MM.1S (cell line): ENCODE results near the gene SON.

Experiments used
- DNase-seq: peaks from one replicate; pipeline ENCODE4 v3.0.0-alpha.2; 2015
- H2AFZ ChIP-seq: fragments of 300-600 bp; sonication (generic); 2 replicates; pipeline ENCODE4 v1.6.0; 2016; ENCODE audit warnings: antibody characterized with exemption, low read length
- H3F3A ChIP-seq: fragments of 300-600 bp; sonication (generic); 2 replicates; pipeline ENCODE4 v1.6.1; 2016; ENCODE audit warnings: mild to moderate bottlenecking, antibody characterized with exemption, low read length, moderate library complexity, mixed read lengths; ENCODE audit not compliant: insufficient read depth
- H3K27ac ChIP-seq: fragments of 300-600 bp; sonication (generic); 2 replicates; pipeline ENCODE4 v1.5.1; 2016; ENCODE audit warnings: mild to moderate bottlenecking, low read length
- H3K27me3 ChIP-seq: fragments of 300-600 bp; sonication (generic); replicated peaks from 2 replicates; pipeline ENCODE4 v1.6.0; 2016; ENCODE audit warnings: low read length; ENCODE audit not compliant: insufficient read depth
- H3K36me3 ChIP-seq: fragments of 300-600 bp; sonication (generic); replicated peaks from 2 replicates; pipeline ENCODE4 v1.6.1; 2016; ENCODE audit warnings: mild to moderate bottlenecking, low read length, mixed read lengths; ENCODE audit not compliant: insufficient read depth
- H3K4me1 ChIP-seq: fragments of 300-600 bp; sonication (generic); 2 replicates; pipeline ENCODE4 v1.6.1; 2016; ENCODE audit warnings: low read length, mixed read lengths
- H3K4me2 ChIP-seq: fragments of 300-600 bp; sonication (generic); 2 replicates; pipeline ENCODE4 v1.6.0; 2016; ENCODE audit warnings: low read depth, low read length
- H3K4me3 ChIP-seq: fragments of 300-600 bp; sonication (generic); 2 replicates; pipeline ENCODE4 v1.5.1; 2016; ENCODE audit warnings: low read length, mixed read lengths
- H3K79me2 ChIP-seq: fragments of 300-600 bp; sonication (generic); 2 replicates; pipeline ENCODE4 v1.6.1; 2016; ENCODE audit warnings: mixed run types, low read length, mixed read lengths
- H3K9ac ChIP-seq: fragments of 300-600 bp; sonication (generic); 2 replicates; pipeline ENCODE4 v1.6.1; 2016; ENCODE audit warnings: low read length, mixed read lengths
- H3K9me2 ChIP-seq: fragments of 300-600 bp; sonication (generic); replicated peaks from 2 replicates; pipeline ENCODE4 v1.6.1; 2016; ENCODE audit warnings: mild to moderate bottlenecking, low read length, mixed read lengths; ENCODE audit not compliant: insufficient read depth
- H3K9me3 ChIP-seq: fragments of 300-600 bp; sonication (generic); replicated peaks from 2 replicates; pipeline ENCODE4 v1.6.1; 2016; ENCODE audit warnings: mild to moderate bottlenecking, low read length, mixed read lengths; ENCODE audit not compliant: insufficient read depth
- H4K20me1 ChIP-seq: fragments of 300-600 bp; sonication (generic); 2 replicates; pipeline ENCODE4 v1.6.1; 2016; ENCODE audit warnings: mild to moderate bottlenecking, low read length, moderate library complexity, mixed read lengths; ENCODE audit not compliant: insufficient read depth
- CTCF ChIP-seq: fragments of 300-600 bp; sonication (generic); IDR thresholded peaks from 2 replicates; pipeline ENCODE4 v1.5.1; 2016; ENCODE audit warnings: antibody characterized with exemption, low read length, mixed read lengths
- EZH2 ChIP-seq: fragments of 300-600 bp; sonication (generic); optimal IDR thresholded peaks from 2 replicates; pipeline ENCODE3; 2017; ENCODE audit warnings: low read depth, mild to moderate bottlenecking, antibody characterized with exemption, low read length, mixed read lengths
- EZH2phosphoT487 ChIP-seq: fragments of 300-600 bp; sonication (generic); IDR thresholded peaks from 2 replicates; pipeline ENCODE4 v1.6.1; 2018; ENCODE audit warnings: antibody characterized with exemption, low read length

SON gene

GRCh38 chr21:33541105-33541711 lies 1.6 kb upstream of the SON start:
- no peak for TF ChIP-seq EZH2
- TF ChIP-seq EZH2phosphoT487 = no peak
- no peak for TF ChIP-seq CTCF
- H3K36me3 ChIP-seq = peaks cover 25% of the 10 kb centered on the region
- peak overlapping the region; percentile 37 for H2AFZ ChIP-seq

GRCh38 chr21:33541756-33542639 lies 840 bp upstream of the SON start, which contains the start of gene GART:
Gene GART (minus strand): TSS chr21:33542117. CDS start chr21:33539315, 2,802 bp downstream.
- peaks cover 21% of the 10 kb centered on the region for H3K4me1 ChIP-seq
- H3K9me2 ChIP-seq = no peaks in the 10 kb centered on the region
- peak within 1 kb of the TSS; percentile 67 for H3K4me2 ChIP-seq
- H3K36me3 ChIP-seq = peaks cover 17% of the 10 kb centered on the region; the same call in 1 of the 2 replicates
- peak within 1 kb of the TSS; percentile 97 for H3K9ac ChIP-seq
- peaks cover 30% of the 10 kb centered on the region for H4K20me1 ChIP-seq
- peak within 1 kb of the TSS; percentile 83 for H3K4me3 ChIP-seq
- peaks cover 87% of the 10 kb centered on the region for H3K79me2 ChIP-seq
- peak within 1 kb of the TSS; percentile 96 for H3K27ac ChIP-seq
- H3K27me3 ChIP-seq = no peaks in the 10 kb centered on the region
- peak; percentile 93 for DNase-seq
- TF ChIP-seq CTCF = no peak
- TF ChIP-seq EZH2phosphoT487 = no peak
- TF ChIP-seq EZH2 = no peak
- H2AFZ ChIP-seq = peak within 1 kb of the TSS; percentile 37
- H3F3A ChIP-seq = peaks cover 29% of the 10 kb centered on the region
- no peaks in the 10 kb centered on the region for H3K9me3 ChIP-seq

More at GRCh38 chr21:33541105-33541711, 1.6 kb upstream of the SON start:
- peaks cover 29% of the 10 kb centered on the region for H3F3A ChIP-seq
- H3K4me2 ChIP-seq = peak overlapping the region; percentile 67
- H3K9me3 ChIP-seq = no peaks in the 10 kb centered on the region
- H4K20me1 ChIP-seq = peaks cover 29% of the 10 kb centered on the region
- peak overlapping the region; percentile 83 for H3K4me3 ChIP-seq
- H3K9ac ChIP-seq = peak overlapping the region; percentile 97
- peak overlapping the region; percentile 96 for H3K27ac ChIP-seq
- H3K9me2 ChIP-seq = no peaks in the 10 kb centered on the region
- peaks cover 21% of the 10 kb centered on the region for H3K4me1 ChIP-seq
- peaks cover 87% of the 10 kb centered on the region for H3K79me2 ChIP-seq
- DNase-seq = peak; percentile 62
- H3K27me3 ChIP-seq = no peaks in the 10 kb centered on the region

GRCh38 chr21:33543505-33544129 lies 779 bp downstream of the SON start:
- DNase-seq = no peak

More at GRCh38 chr21:33543505-33544129, 779 bp downstream of the SON start:
- H3K4me1 ChIP-seq = peaks cover 21% of the 10 kb centered on the region
- no peaks in the 10 kb centered on the region for H3K9me2 ChIP-seq
- H3K27me3 ChIP-seq = no peaks in the 10 kb centered on the region
- H3K9ac ChIP-seq = peak overlapping the region; percentile 97
- 0 out of 2 replicates have a peak overlapping the region, but pooled peaks have one; percentile 37 for H2AFZ ChIP-seq
- H3K4me2 ChIP-seq = peak overlapping the region; percentile 90
- H3F3A ChIP-seq = peaks cover 29% of the 10 kb centered on the region
- H3K36me3 ChIP-seq = peaks cover 13% of the 10 kb centered on the region; the same call in 1 of the 2 replicates
- no peaks in the 10 kb centered on the region for H3K9me3 ChIP-seq
- peak overlapping the region; percentile 96 for H3K27ac ChIP-seq
- peaks cover 87% of the 10 kb centered on the region for H3K79me2 ChIP-seq
- H3K4me3 ChIP-seq = peak overlapping the region; percentile 83
- H4K20me1 ChIP-seq = peaks cover 43% of the 10 kb centered on the region
- TF ChIP-seq EZH2 = no peak
